NCI-H510A treated with DMSO at 0.1 percent for 48 hours (cell line): ENCODE data around the gene KIF2C.
"Not testable (repeated sequence)": the region's sequence is repeated elsewhere in the genome, so short reads cannot be mapped to it uniquely, and the experiment has no call there.

Experiments used
- DNase-seq: peaks from one replicate; lab custom pipeline; 2025; lab: John Stamatoyannopoulos, UW

The KIF2C gene

GRCh38 chr1:44775930-44776729 lies 36.5 kb downstream of the KIF2C start:
- DNase-seq, result no peak

GRCh38 chr1:44776730-44777068 lies 37.1 kb downstream of the KIF2C start:
- DNase-seq, result no peak

- DNase-seq, result no peak
Observed at GRCh38 chr1:44777547-44777946, 37.9 kb downstream of the KIF2C start.

GRCh38 chr1:44777969-44778635 lies 38.5 kb downstream of the KIF2C start:
- DNase-seq, result no peak

GRCh38 chr1:44778705-44779576 lies 39.3 kb downstream of the KIF2C start:
- no peak for DNase-seq

- no peak for DNase-seq
Observed at GRCh38 chr1:44780583-44781121, 41.0 kb downstream of the KIF2C start.

GRCh38 chr1:44783697-44784093 lies 44.1 kb downstream of the KIF2C start:
- DNase-seq, result no peak

GRCh38 chr1:44784094-44785028 lies 44.7 kb downstream of the KIF2C start:
- no peak for DNase-seq

- no peak for DNase-seq
Observed at GRCh38 chr1:44785029-44785380, 45.4 kb downstream of the KIF2C start.

- no peak for DNase-seq
Observed at GRCh38 chr1:44785501-44786137, 46.0 kb downstream of the KIF2C start.

GRCh38 chr1:44786138-44786840 lies 46.7 kb downstream of the KIF2C start:
- DNase-seq, result no peak

GRCh38 chr1:44786841-44787426 lies 47.3 kb downstream of the KIF2C start:
- DNase-seq, result no peak

- no peak for DNase-seq
Observed at GRCh38 chr1:44787506-44787905, 47.9 kb downstream of the KIF2C start.

- no peak for DNase-seq
Observed at GRCh38 chr1:44788120-44788860, 48.7 kb downstream of the KIF2C start, which contains the start of gene BEST4. Gene BEST4 (minus strand): TSS chr1:44788170. CDS start chr1:44787705, 465 bp downstream.

- DNase-seq, result no peak
Observed at GRCh38 chr1:44790968-44791801, 51.5 kb downstream of the KIF2C start.

GRCh38 chr1:44792736-44793502 lies 53.3 kb downstream of the KIF2C start:
- DNase-seq, result no peak

- DNase-seq, result not testable (repeated sequence)
Observed at GRCh38 chr1:44797886-44798285, 58.2 kb downstream of the KIF2C start.
